Effector CD8-positive, alpha-beta T cell (primary cell): Measurements from ENCODE around the gene CUL4A.
"Not testable (repeated sequence)": the region's sequence is repeated elsewhere in the genome, so short reads cannot be mapped to it uniquely, and the experiment has no call there.

Experiments
- DNase-seq: peaks from one replicate; lab custom pipeline; 2025; lab: John Stamatoyannopoulos, UW
- total RNA-seq, 4 experiments: gene quantifications; one replicate each; lab custom pipeline; 2026; lab: John Stamatoyannopoulos, UW

Gene CUL4A
- 143 to 218 (median 163) reads per million in 4 experiments for total RNA-seq

DNA sequence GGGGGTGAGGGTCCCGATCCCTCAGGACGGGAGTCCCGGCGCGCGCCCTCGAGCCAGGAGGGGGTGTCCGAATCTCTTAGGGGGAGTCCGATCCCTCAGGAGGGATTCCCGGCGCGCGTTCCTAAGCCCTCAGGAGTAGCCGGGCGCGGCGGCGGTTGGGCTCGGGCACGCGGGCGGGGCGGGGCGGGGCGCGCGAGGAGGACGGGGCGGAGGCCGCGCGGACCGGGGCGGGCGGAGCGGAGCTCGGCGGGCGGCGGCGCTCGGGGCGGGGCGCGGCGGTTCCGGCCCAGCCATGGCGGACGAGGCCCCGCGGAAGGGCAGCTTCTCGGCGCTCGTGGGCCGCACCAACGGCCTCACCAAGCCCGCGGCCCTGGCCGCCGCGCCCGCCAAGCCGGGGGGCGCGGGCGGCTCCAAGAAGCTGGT, at the start of gene CUL4A:
CUL4A (plus strand) TSS at position 278 of the 423 bp plus-strand sequence; CDS start at position 293, 15 bp downstream.
- DNase-seq: peak; percentile 55

DNA sequence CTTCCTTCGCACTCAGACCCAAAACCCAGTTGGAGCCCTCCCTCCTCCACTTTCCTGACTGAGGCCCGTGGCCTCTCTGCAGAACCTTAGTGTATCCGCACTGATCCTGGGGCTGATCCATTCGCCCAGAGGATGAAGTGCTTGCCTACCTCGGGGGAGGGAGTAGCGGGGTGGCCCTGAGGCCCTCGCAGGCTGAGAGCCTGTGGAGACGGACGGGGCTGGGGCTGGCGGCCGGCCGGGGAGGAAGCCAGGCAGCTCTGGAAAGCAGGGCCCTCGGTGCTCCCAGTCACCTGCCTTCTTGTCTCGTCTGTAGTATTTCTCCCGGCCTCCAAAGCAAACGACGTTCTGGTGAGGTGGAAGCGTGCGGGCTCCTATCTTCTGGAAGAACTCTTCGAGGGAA, 49.7 kb upstream of the CUL4A start:
- DNase-seq: no peak

DNA sequence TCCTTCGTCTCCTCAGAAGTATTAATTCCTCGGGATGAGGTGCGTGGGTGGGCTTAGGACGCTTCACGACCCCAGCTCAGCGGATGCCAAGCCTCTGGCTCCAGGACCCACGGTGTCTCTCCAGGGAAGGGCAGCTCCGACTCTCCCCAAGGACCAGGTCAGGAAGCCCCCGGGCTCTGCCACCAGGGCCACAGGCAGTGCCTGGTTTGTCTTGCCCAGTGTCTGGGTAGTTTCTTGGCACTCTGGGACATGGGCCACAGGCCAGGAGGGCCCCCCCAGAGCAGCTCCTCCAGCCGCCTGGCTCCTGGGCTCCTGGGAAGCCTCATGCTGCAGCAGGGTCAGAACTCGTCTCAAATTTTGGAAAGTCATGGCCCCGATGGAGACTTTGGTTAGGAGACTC, 48.4 kb upstream of the CUL4A start:
- no peak for DNase-seq

DNA sequence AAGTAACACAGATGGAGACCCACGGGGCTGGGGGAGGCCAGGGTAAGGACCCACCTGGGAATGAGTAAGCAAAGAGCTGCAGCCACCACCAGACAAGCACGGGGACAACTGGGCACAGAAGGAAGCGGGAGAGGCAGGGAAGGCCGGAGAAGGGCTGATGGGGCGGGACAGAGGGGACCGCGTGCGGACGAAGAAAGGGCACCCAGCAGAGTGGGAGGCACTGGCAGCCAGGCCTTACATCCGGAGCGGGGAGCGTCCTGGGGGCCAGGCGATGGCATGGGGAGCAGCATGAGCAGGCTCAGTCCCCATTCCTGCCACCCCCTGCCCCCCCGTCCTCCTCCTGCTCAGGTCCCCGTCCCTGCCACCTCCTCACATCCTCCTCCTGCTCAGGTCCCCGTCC, 48.0 kb upstream of the CUL4A start:
- DNase-seq: no peak

DNA sequence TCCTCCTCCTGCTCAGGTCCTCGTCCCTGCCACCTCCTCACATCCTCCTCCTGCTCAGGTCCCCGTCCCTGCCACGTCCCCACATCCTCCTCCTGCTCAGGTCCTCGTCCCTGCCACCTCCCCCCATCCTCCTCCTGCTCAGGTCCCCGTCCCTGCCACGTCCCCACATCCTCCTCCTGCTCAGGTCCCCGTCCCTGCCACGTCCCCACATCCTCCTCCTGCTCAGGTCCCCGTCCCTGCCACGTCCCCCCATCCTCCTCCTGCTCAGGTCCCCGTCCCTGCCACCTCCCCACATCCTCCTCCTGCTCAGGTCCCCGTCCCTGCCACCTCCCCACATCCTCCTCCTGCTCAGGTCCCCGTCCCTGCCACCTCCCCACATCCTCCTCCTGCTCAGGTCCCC, 47.4 kb upstream of the CUL4A start:
- DNase-seq: not testable (repeated sequence)

DNA sequence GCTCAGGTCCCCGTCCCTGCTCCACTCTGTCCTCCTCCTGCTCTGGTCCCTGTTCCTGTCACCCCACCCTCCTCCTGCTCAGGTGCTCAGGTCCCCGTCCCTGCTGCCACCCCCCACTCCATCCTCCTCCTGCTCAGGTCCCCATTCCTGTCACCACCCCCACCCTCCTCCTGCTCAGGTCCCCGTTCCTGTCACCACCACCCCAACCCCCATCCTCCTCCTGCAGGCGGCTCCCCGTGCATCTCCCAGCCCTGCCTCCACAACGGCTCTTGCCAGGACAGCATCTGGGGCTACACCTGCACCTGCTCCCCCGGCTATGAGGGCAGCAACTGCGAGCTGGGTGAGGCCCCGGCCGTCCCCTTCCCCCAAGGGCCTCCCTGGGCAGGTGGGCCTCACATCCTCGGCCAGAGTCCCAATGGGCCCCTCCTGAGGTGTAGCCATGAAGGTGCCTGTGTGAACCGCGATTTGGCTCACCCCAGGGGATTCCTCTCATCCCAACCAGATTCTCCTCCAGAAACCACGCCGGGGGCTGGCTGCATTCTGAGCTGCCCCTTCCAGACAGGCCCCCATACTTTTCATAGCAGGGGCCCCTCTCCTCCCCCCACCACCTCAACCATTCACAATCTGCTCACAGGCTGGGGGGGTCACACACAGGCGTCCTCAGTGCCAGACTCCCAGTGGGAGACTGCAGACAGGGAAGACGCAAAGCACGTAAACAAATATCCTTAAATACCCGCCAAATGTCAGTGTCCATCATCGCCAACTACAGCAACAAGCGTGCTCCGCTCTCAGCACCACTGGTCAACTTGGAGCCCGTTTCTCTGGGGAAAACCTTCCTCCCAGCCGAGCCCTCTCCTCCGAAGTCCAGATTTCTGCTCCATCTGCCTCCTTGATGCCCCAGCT, 46.4 kb upstream of the CUL4A start:
- DNase-seq: no peak

DNA sequence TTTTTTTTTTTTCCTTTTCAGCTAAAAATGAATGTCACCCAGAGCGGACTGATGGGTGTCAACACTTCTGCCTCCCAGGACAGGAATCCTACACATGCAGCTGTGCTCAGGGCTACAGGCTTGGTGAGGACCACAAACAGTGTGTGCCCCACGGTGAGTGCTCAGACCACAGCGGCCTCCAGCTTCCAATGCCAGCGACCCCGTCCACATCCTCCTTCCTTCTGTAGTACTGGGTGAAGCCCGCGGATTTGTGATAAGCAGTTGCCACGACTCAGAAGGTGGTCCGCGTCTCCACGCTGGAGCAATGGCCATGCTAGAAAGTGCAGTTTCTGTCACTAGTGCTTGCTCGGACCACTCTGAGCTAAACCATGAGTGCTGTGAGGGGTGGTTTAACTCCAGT, 44.9 kb upstream of the CUL4A start:
- DNase-seq: no peak

DNA sequence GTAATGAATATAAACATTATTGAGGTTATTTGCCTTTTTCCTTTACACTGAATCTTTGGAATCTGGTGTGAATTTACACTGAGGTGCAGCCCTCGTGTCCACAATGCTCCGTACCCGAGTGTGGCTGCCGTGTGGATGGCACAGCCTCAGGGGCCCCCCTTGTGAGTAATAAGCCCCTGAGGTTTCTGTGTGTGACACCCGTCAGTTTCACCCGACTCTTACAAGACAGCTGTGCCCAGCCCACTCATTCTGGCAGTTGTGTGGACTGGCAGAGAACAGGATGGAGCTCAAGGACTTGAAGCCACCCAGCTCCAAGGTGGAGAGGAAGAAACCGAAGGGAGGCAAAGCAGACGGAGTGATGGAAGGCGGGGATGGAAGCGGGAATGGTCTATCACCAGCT, 43.1 kb upstream of the CUL4A start:
- no peak for DNase-seq

DNA sequence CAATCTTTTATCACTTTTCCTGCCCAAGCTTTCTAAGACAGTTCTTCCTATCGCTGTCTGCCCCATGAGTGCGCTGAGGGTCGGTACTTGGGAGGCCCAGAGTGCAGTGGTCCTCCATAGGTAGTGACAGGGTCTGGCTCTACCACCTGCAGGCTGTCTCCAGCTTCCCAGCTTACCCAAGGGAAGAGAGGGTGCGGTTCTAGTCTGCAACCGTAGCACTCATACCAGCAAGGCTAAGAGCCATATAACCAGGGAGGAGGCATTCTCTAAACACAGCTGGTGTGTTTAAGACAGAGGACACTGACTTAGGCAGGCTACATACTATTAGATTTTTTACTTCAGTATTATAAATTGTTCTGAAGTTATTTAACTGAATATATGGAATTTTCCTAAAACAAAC, 42.7 kb upstream of the CUL4A start:
- DNase-seq: no peak

DNA sequence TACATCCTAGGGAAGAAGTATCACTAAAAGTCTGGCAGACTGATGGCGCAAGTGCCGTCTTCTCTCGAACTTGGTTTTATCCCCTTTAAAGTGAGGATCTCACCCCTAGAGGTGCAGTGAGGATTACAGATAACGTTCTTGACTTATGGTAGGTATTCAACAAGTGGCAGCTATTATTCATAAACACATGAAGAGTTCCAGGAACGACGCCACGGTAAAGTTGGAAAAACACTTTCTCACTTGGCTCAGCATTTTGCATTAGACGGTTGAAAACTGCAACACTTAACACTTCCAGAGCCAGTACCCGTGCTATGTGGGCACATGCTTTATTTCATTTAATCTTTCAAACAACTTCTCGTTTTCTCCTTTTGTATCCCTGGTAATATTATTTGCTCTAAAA, 42.3 kb upstream of the CUL4A start:
- no peak for DNase-seq

DNA sequence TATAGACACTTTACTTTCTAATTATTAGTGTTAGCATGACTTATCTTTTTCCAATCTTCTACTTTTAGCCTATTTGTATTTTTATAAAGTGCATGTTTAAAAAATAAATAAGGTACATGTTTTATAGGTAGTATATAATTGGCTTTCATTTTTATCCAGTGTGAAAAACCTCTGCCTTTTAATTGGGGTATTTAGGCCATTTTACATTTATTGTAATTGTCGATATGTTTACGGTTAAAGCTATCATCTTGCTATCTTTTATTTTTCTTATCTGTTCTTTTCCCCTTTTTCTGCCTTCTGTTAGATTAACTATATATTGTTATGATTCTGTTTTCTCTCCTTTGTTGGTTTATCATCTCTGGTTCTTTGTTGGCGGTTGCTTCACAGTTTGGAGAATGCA, 41.8 kb upstream of the CUL4A start:
- no peak for DNase-seq

DNA sequence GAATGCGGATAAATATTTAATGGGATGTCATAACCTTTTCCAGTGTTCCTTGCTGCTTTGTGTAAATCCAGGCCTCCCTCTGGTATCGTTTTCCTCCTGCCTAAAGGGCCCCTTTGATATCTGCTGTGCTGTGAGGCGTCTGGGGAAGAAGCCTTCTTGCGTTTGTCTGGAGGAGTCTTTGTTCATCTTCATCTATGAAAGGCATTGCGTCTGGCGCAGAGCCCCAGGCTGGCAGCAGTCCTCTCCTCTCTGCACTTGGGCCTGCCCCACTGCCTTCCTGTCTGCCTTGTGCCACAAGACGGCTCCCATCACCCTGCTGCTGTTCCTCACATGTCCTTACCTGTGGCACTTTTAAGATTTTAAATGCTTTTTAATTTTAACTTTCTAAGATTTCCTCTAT, 41.2 kb upstream of the CUL4A start:
- DNase-seq: no peak

DNA sequence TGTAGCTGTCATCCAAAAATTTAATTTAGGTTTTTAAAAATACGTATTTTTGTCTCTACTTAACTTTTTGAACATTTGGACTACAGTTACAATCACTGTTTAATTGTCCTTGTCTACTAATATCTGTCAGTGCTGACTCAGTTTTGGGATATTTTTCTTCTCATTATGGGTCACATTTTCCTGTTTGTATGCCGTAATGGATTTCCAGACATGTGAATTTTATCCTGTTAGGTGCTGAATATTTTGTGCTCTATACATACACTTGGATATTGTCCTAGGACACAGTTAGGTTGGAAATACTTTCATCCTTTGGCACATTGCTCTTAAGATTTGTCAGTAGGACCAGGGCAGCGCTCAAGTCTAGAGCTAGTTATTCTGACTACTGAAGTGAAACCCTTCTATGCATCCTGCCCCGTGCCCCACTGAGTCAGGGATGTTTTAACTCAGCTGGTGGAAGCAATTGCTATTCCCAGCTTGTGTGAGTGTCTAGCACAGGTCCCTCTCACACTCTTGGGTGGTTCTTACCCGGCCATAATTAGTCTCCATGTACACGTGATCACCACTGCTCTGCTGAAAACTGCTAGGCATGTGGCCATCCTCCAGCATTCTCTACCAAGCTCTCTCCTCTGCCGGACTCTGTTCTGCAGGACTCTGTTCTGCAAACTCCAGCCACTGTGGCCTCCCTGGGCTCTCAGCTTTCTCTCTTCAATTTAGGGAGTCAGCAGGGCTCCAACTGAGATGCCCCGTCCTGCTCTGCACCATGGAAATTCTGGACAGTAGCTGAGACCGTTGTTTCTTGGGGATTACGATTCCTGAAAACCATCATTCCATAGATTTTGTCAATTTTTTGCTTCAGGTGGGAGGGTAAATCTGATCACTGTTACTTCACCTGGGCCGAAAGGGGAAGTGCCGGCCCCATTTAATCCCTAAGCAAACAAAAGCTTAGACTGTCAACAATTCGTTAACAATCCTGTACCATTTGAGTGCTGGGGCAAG, 39.8 kb upstream of the CUL4A start:
- no peak for DNase-seq

DNA sequence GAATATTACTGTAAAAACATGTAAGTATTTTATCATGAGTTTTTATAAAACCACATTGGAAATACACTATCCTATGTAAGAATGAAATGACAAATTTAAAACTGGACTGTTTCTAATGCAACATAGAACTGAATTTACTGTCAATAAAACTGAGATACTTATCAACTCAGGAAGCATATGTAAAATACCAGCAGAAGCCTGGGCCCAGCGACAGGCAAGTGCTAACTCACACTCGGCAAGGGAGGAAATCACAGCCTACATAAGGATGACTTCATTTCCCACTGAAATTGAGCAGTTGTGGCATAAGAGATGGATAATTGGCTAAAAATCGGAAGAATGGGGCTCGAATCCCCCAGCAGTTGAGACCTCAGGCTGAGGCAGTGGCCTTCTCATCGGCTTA, 38.9 kb upstream of the CUL4A start:
- DNase-seq: no peak

DNA sequence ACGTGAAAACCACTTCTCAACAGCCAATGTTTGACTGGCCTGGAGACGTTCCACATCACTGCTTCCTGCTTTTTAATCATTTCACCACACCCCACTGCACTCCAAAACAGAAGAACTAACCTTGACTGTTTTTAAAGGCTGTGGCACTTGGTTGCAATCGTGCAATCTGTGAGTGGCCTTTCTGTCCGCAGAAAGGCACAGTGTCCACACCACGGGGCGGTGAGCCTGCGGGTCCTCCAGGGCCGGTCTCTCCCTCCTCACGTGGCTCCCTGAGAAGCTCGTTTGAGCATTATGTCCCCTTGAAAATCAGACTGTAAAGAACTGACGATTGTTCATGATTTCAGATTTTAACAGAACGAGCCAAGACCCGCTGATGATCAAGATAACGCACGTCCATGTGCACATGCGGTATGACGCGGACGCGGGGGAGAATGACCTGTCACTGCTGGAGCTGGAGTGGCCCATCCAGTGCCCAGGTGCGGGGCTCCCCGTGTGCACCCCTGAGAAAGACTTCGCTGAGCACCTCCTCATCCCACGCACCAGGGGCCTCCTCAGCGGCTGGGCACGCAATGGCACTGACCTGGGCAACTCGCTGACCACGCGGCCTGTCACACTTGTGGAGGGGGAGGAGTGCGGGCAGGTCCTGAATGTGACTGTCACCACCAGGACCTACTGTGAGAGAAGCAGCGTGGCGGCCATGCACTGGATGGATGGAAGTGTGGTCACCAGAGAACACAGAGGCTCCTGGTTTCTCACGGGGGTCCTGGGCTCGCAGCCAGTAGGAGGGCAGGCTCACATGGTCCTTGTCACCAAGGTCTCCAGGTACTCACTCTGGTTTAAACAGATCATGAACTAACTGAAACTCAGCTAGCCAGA, 37.9 kb upstream of the CUL4A start:
- DNase-seq: no peak

DNA sequence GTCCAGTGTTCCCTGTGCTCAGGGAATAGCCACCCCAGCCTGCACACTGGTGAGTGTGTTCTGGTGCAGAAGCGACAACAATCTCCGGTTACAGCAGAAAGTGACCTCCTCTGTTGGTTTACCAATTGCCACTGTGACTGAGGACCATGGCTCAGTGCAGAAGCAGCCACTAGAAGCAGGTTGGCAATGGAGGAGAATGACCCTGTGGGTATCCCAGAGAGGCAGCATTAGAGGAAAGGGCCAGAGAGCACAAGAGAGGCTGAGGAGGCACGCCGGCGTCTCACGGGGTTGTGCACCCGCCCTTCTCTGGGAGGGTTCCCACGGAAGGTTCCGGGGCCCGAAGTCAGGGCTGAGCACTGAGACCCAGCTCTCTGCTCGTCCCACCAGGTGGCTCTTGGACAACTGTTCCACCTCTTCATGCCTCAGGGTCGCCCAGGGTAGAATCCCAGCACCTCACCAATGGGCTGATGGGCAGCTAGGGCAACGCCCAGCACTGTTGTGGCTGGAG, 36.9 kb upstream of the CUL4A start:
- no peak for DNase-seq

DNA sequence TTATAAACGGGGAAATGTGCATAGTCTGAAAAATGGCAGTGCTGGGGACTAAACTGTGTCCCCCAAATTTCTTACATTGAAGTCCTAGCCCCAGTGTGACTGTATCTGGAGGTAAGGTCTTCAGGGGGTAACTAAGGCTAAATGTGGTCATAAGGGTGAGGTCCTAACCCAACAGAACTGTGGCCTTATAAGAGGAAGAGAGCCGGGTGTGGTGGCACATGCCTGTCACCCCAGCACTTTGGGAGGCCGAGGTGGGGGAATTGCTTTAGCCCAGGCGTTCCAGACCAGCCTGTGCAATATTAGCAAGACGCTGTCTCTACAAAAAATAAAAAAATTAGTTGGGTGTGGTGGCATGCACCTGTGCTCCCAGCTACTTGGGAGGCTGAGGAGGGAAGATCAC, 33.1 kb upstream of the CUL4A start:
- no peak for DNase-seq

DNA sequence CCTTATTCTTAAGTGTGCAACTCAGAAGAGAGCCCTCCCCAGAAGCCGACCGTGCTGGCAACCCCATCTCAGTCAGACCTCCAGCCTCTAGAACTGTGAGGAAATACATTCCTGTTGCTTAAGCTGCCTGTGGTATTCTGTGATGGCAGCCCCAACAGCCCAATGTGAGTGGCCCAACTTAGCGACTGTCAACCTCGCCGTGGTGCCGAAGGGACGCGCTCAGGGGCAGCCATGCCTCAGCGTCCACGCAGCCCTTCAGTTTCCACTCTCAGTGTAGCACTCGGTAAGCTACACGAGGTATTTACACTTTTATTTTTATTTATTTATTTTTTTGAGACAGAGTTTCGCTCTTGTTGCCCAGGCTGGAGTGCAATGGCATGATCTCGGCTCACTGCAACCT, 32.6 kb upstream of the CUL4A start:
- DNase-seq: no peak

DNA sequence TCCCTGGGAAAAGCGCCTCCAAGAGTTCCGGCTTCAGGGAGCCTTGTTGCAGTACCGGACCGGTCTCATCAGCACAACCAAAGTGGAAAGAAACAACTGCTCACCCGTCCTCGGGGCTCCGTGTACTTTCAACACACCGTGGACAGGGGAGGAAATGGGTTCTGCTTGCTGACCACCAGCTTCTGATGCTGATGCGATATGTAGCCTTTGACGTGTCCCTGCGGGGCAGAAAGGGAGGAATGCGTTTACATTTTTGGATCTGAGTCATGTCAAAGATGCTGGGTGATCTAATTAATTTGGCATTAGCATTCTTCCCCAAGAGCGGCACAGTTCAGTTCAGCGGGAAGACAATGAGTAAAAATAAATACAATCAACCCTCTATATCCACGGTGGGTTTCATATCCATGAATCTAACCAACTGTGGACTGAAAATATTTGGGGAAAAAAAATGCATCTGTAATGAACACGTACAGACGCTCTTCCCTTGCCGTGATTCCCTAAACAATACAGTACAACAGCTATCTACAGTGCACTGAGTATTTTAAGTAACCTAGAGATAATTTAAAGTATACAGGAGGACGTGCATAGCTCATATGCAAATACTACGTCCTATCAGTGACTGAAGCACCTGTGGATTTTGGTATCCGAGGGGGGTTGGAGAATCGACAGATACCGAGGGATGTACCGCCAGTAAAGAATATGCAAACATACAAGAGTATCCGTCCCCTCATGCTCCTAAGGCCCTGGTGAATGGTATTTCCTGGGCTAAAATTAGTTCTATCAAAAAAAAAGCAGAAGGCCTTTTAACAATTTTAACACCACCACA, 31.1 kb upstream of the CUL4A start:
- no peak for DNase-seq

DNA sequence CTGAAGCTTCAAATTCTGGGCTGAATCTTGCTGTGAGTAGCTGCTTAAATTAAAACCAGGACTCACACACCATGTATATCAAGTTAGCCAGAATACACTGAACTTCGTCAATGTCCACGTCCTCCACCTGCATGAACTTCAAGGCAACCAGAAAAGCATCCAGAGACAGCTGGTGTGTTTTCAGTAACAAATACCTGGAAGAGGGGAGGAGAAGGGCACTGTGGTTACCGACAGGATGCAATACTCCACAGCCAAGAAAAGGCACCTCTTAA, 30.6 kb upstream of the CUL4A start:
- no peak for DNase-seq
